Lower leg skin (tissue), 3 donors: Measurements from ENCODE around the gene STIM1.

ENCODE experiments used
- POLR2A ChIP-seq, 2 donors: fragments of 450-650 bp; IDR thresholded peaks; one replicate each; pipeline ENCODE4 v1.6.1; 2016 to 2017; ENCODE audit warnings: antibody characterized with exemption in 2 of 2, mild to moderate bottlenecking in 1 of 2, moderate library complexity in 1 of 2
- TF ChIP-seq, protein P1 (sequence below), 3 donors: fragments of 450-650 bp; IDR thresholded peaks; one replicate each; pipeline ENCODE4 v1.5.1; 2016; ENCODE audit warnings: antibody characterized with exemption in 3 of 3, mild to moderate bottlenecking in 3 of 3, moderate library complexity in 2 of 3

DNA sequence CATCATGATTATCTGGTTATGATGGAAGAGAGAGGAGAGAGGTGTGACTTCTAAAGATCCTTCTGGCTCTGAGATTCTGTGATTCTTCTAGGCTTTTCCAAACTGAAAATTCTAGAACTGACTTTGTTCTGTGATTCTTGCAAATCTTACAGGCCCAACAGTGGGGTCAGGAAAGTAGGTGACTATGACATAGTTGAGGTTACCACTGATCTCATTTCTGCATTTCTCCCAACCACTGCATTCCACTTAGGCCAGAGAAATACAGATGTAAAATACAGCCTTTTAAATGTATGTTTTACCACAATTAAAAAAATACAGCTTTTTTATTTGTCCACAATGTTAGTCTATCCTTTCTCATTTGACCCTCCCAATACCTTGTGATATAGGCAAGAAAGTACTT, 83.7 kb downstream of the STIM1 start:
- TF ChIP-seq, protein P1, sequence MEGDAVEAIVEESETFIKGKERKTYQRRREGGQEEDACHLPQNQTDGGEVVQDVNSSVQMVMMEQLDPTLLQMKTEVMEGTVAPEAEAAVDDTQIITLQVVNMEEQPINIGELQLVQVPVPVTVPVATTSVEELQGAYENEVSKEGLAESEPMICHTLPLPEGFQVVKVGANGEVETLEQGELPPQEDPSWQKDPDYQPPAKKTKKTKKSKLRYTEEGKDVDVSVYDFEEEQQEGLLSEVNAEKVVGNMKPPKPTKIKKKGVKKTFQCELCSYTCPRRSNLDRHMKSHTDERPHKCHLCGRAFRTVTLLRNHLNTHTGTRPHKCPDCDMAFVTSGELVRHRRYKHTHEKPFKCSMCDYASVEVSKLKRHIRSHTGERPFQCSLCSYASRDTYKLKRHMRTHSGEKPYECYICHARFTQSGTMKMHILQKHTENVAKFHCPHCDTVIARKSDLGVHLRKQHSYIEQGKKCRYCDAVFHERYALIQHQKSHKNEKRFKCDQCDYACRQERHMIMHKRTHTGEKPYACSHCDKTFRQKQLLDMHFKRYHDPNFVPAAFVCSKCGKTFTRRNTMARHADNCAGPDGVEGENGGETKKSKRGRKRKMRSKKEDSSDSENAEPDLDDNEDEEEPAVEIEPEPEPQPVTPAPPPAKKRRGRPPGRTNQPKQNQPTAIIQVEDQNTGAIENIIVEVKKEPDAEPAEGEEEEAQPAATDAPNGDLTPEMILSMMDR (IDR thresholded peaks at IDR 0.05) = no peak
- no peak for TF ChIP-seq POLR2A (IDR thresholded peaks at IDR 0.05)
